Neutrophil (primary cell): ENCODE measurements around the gene ITGB5.

ENCODE experiments used
- H3K27ac ChIP-seq: fragments of 200-600 bp; sonication (generic); 2 replicates; pipeline ENCODE4 v1.5.1; 2016; ENCODE audit warnings: mild to moderate bottlenecking, moderate library complexity
- H3K27me3 ChIP-seq: fragments of 200-600 bp; sonication (generic); 2 replicates; pipeline ENCODE4 v1.6.0; 2016; ENCODE audit warnings: mild to moderate bottlenecking
- H3K36me3 ChIP-seq: fragments of 200-600 bp; sonication (generic); 2 replicates; pipeline ENCODE4 v1.5.1; 2017
- H3K4me1 ChIP-seq, 2 experiments: fragments of 200-600 bp in 1 of 2; sonication (generic) in 1 of 2; 1 replicate in 1 of 2; 2 replicates in 1 of 2; pipeline versions ENCODE4 v1.5.1 to v1.6.1; 2013 to 2016; ENCODE audit warnings: low read depth in 1 of 2, low read length in 1 of 2, mild to moderate bottlenecking in 1 of 2, moderate library complexity in 1 of 2; ENCODE audit not compliant: control insufficient read depth in 1 of 2, insufficient read depth in 1 of 2
- H3K4me3 ChIP-seq, 2 experiments: fragments of 200-600 bp in 1 of 2; sonication (generic) in 1 of 2; 1 replicate in 1 of 2; 2 replicates in 1 of 2; pipeline ENCODE4 v1.5.1; 2013 to 2016; ENCODE audit warnings: low read depth in 1 of 2, low read length in 1 of 2, mild to moderate bottlenecking in 1 of 2, moderate library complexity in 1 of 2
- H3K9me3 ChIP-seq: fragments of 200-600 bp; sonication (generic); 2 replicates; pipeline ENCODE4 v1.5.1; 2016
- CTCF ChIP-seq: fragments of 200-600 bp; sonication (generic); IDR thresholded peaks from 2 replicates; pipeline ENCODE4 v1.5.1; 2016; ENCODE audit warnings: antibody characterized with exemption

Gene ITGB5

GRCh38 chr3:124927574-124928045, 40.4 kb upstream of the ITGB5 start:
- no peak overlapping the region for H3K4me3 ChIP-seq
- no peaks in the 10 kb centered on the region for H3K36me3 ChIP-seq
- no peaks in the 10 kb centered on the region for H3K27me3 ChIP-seq
- no peak overlapping the region for H3K27ac ChIP-seq
- no peaks in the 10 kb centered on the region for H3K9me3 ChIP-seq
- H3K4me1 ChIP-seq: no peaks in the 10 kb centered on the region
- TF ChIP-seq CTCF: no peak

- Histone ChIP-seq H3K4me1 (no peaks in the 10 kb centered on the region), H3K27ac (no peak overlapping the region), H3K4me3 (no peak overlapping the region), H3K36me3 (no peaks in the 10 kb centered on the region), H3K9me3 (no peaks in the 10 kb centered on the region), H3K27me3 (no peaks in the 10 kb centered on the region)
- no peak for TF ChIP-seq CTCF
Observed at GRCh38 chr3:124926426-124927101, 39.4 kb upstream of the ITGB5 start.

GRCh38 chr3:124924741-124925140, 37.6 kb upstream of the ITGB5 start:
- H3K4me1 ChIP-seq: no peaks in the 10 kb centered on the region
- no peak for TF ChIP-seq CTCF
- H3K36me3 ChIP-seq: no peaks in the 10 kb centered on the region
- H3K27me3 ChIP-seq: no peaks in the 10 kb centered on the region
- H3K4me3 ChIP-seq: no peak overlapping the region
- H3K9me3 ChIP-seq: no peaks in the 10 kb centered on the region
- no peak overlapping the region for H3K27ac ChIP-seq

GRCh38 chr3:124923833-124924232, 36.7 kb upstream of the ITGB5 start:
- no peaks in the 10 kb centered on the region for H3K36me3 ChIP-seq
- no peaks in the 10 kb centered on the region for H3K27me3 ChIP-seq
- H3K9me3 ChIP-seq: no peaks in the 10 kb centered on the region
- no peak overlapping the region for H3K27ac ChIP-seq
- TF ChIP-seq CTCF: no peak
- H3K4me3 ChIP-seq: no peak overlapping the region
- H3K4me1 ChIP-seq: no peaks in the 10 kb centered on the region

GRCh38 chr3:124920718-124921117, 33.6 kb upstream of the ITGB5 start:
- no peak overlapping the region for H3K4me3 ChIP-seq
- H3K27ac ChIP-seq: no peak overlapping the region
- no peaks in the 10 kb centered on the region for H3K4me1 ChIP-seq

More at GRCh38 chr3:124920718-124921117, 33.6 kb upstream of the ITGB5 start:
- Histone ChIP-seq H3K27me3 (no peaks in the 10 kb centered on the region), H3K36me3 (no peaks in the 10 kb centered on the region), H3K9me3 (no peaks in the 10 kb centered on the region)
- no peak for TF ChIP-seq CTCF
